Fibroblast of the aortic adventitia (primary cell): ENCODE results near the gene KIF5C. TPM values are rescaled to one million over a fixed set of nuclear protein-coding genes. Genes with fewer than 3 reads are reported as not detected.

Source experiments
- DNase-seq: peaks from one replicate; pipeline ENCODE4 v3.0.0-alpha.2; 2010; ENCODE audit warnings: low read depth
- H3K4me3 ChIP-seq: 2 replicates; pipeline ENCODE4 v1.5.1; 2011; ENCODE audit warnings: low read depth, mild to moderate bottlenecking, control low read depth, low read length, moderate library complexity
- total RNA-seq: library from RNA; depleted of rRNA; stranded (reverse); fragments of >200 nt; gene quantifications from 2 replicates; pipeline ENCODE4 v1.2.3, GENCODE V29; 2012; ENCODE audit warnings: low replicate concordance
- TF ChIP-seq, protein P1 (sequence below): IDR thresholded peaks from 2 replicates; pipeline ENCODE4 v1.5.1; 2011; ENCODE audit warnings: mild to moderate bottlenecking, low read length, control low read depth, inconsistent platforms; ENCODE audit not compliant: insufficient read depth

Gene KIF5C
- total RNA-seq, 1 donor: 0.09 TPM

DNA sequence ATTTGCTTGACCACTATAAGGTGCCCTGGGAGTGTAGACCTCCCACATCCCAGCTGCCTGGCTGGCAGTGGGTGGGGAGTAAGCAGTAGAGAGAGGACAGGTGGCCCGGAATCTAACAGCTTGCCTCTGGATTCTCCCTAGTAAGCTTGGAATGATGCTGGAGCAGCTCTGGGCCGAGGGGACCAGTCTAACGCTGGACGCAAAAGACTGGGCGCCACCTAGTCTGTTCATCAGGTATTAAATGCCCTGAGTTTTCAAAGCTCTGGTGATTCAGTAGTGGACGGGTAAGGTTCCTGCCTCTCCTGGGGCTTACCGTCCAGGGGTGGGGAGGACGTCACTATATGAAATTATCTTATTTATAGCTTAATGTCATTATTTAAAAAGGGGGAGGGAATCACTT lies 162.8 kb downstream of the KIF5C start:
- DNase-seq: no peak
- TF ChIP-seq, protein P1, sequence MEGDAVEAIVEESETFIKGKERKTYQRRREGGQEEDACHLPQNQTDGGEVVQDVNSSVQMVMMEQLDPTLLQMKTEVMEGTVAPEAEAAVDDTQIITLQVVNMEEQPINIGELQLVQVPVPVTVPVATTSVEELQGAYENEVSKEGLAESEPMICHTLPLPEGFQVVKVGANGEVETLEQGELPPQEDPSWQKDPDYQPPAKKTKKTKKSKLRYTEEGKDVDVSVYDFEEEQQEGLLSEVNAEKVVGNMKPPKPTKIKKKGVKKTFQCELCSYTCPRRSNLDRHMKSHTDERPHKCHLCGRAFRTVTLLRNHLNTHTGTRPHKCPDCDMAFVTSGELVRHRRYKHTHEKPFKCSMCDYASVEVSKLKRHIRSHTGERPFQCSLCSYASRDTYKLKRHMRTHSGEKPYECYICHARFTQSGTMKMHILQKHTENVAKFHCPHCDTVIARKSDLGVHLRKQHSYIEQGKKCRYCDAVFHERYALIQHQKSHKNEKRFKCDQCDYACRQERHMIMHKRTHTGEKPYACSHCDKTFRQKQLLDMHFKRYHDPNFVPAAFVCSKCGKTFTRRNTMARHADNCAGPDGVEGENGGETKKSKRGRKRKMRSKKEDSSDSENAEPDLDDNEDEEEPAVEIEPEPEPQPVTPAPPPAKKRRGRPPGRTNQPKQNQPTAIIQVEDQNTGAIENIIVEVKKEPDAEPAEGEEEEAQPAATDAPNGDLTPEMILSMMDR: no peak
- no peak overlapping the region for H3K4me3 ChIP-seq

DNA sequence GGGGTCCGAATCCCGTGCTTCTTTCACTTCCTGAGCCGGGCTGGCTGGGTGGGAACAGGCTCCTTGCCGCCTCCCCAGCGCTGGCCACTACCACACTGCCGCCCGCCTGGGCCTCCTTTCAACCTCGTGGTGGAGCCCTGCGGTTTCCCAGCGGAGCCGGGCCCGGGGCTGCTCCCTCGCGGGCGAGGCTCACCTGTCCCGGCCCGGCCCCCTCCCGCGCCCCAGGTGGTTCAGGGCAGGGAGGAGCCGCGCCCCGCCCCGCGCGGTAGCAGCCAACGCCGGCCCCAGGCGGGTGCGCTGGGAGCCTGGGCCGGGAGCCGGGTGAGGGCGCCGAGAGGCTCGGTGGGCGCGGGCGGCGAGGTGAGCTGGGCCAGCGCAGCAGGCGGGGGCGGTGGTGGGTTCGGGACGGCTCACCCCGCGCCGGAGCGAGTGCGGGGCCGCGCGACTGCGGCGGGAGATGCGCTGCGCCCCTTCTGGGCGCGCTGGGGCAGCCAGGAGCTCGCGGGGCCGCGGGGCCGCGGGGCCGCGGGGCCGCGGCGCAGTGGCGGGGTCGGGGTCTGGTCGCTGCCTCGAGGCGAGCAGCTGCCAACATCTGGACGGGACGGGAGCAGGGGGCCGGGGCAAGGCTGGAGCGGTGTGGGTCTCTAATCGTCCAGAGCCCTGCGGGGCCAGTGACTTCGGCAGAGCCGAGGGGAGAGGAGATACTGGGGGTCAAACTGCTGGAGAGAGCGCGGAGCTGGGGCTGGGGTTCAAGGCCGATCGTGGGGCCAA lies 163.6 kb downstream of the KIF5C start, which contains the start of gene LYPD6B:
Gene LYPD6B (plus strand): TSS at position 258 of the 771 bp plus-strand sequence. CDS start 92,250 bp downstream, outside the sequence.
- TF ChIP-seq, protein P1: no peak
- no peak within 1 kb of the TSS for H3K4me3 ChIP-seq
- no peak for DNase-seq

DNA sequence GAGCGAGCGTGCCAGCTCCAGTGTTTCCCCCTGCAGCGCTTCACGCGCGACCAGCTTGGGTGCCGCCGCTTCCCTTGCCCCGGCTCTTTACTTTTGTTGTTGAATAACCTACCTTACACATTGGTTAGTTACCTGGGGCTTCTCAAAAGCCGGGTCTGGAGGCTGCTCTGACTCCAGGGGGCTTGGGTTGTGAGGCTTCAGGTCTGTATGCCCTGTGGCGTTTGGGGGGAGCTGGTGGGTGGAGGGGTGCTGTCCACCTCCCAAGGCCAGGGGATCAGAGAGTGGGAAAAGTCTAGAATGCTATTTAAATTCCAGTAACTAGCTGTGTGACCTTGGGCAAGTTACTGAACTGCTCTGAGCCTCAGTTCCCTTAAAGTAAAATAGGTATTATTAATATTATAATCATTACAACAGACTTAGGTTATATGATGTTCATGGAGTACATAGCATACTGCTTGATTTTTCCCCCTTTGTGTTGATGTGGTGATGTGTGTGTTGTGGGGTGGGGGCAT lies 164.2 kb downstream of the KIF5C start:
- no peak for DNase-seq
- TF ChIP-seq, protein P1: no peak
- H3K4me3 ChIP-seq: no peak overlapping the region

DNA sequence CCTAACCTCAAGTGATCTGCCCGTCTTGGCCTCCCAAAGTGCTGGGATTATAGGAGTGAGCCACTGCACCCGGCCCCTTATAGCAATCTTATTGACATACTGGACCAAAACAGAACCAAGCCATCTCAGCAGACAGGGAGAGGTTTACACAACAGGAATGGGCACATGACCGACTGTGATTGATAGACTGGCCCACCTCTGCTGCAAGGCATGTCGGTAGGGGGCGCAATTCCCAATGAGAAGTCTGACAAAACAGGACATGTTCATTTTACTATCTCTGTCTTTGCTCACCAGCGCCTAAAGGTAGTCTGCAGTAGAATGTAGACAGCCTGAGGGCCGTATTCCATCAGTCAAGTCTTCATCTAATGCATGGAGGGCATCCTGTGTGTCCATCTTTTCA lies 165.4 kb downstream of the KIF5C start:
- TF ChIP-seq, protein P1: peak; percentile 30
- DNase-seq: no peak
- no peak overlapping the region for H3K4me3 ChIP-seq

DNA sequence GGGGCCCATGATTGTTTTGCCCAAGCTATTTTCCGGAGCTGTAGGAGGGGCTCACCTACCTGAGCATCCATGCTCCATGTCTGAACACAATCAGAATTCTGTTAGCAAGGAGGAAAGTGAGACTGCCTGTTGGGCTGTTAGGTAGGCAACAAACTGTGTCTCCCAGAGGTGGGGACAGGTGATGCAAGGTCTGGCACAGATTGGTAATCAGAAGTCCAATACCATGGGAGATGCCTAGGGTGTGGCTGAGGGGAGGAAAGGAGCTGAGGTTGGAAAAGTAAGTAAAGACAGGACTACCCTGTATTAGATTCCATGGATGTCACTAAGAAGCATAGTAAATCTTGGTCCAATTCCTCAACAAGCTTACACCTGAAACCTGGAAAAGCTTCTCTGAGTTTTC lies 166.5 kb downstream of the KIF5C start:
- no peak overlapping the region for H3K4me3 ChIP-seq
- no peak for DNase-seq
- TF ChIP-seq, protein P1: no peak

DNA sequence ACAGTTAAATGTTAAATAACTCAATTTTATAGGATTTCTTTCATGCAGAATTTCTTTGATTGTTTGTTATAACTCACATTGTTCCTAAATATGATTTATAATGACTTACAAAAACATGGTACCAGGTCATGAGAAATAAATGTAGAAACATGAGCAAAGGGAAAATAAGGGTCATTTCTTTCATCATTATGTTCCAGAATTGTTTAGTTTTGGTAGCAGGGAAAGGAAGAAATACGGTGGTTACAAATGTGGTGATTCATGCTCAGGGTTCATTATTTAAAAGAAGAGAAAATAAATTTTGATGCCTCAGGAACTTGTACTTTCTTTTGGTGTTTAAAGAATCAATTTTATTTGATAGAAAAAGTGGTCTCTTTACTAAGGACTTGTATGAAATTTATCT lies 167.9 kb downstream of the KIF5C start:
- no peak overlapping the region for H3K4me3 ChIP-seq
- TF ChIP-seq, protein P1: no peak
- no peak for DNase-seq

DNA sequence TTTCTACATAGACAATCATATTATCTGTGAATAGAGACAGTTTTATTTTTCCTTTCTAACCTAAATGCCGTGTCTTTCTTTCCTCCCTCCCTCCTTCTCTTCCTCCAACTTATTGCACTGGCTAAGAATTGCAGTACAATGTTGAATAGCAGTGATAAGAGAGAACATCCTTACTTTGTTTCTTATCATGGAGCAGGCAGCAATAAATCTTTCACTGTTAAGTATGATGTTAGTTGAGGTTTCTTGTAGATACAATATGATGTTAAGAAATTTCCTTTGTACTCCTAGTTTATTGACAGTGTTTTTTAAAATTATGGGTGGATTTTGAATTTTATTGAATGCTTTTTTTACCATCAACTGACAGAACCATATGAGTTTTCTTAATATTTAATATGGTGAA lies 169.5 kb downstream of the KIF5C start:
- no peak overlapping the region for H3K4me3 ChIP-seq
- TF ChIP-seq, protein P1: no peak
- no peak for DNase-seq
